Thyroid gland (tissue), 4 donors: ENCODE data around the gene SIL1. TPM values are rescaled to one million over a fixed set of nuclear protein-coding genes. Genes with fewer than 3 reads are reported as not detected.

Source experiments
- DNase-seq, 2 donors: peaks; one replicate each; pipeline ENCODE4 v3.0.0-alpha.2; 2019
- H3K27ac ChIP-seq, 3 donors: fragments of 200-600 bp; sonication (generic); 1 replicate in 2 of 3; 2 replicates in 1 of 3; pipeline ENCODE4 v1.5.1; 2016 to 2019; ENCODE audit warnings: mild to moderate bottlenecking in 1 of 3, moderate library complexity in 1 of 3
- H3K27me3 ChIP-seq: fragments of 200-600 bp; sonication (generic); one replicate; pipeline ENCODE4 v1.5.1; 2019
- H3K36me3 ChIP-seq, 2 donors: fragments of 200-600 bp; sonication (generic); one replicate each; pipeline ENCODE4 v1.5.1; 2016 to 2019
- H3K4me1 ChIP-seq, 2 donors: fragments of 200-600 bp; sonication (generic); one replicate each; pipeline ENCODE4 v1.5.1; 2017 to 2019
- H3K4me3 ChIP-seq, 3 donors: fragments of 200-600 bp; sonication (generic); replicated peaks in 1 of 3; 1 replicate in 2 of 3; 2 replicates in 1 of 3; pipeline ENCODE4 v1.5.1; 2016; ENCODE audit warnings: mild to moderate bottlenecking in 1 of 3
- H3K9me3 ChIP-seq: fragments of 200-600 bp; sonication (generic); one replicate; pipeline ENCODE4 v1.5.1; 2017
- CTCF ChIP-seq, 6 experiments: fragments of 200-600 bp in 3 of 6; fragments of 450-650 bp in 3 of 6; sonication (generic) in 3 of 6; IDR thresholded peaks; one replicate each; pipeline ENCODE4 v1.5.1; 2016 to 2019; ENCODE audit warnings: antibody characterized with exemption in 6 of 6, mild to moderate bottlenecking in 2 of 6, inconsistent platforms in 1 of 6, moderate library complexity in 1 of 6
- POLR2A ChIP-seq, 2 donors: fragments of 450-650 bp; IDR thresholded peaks; one replicate each; pipeline ENCODE4 v1.6.1; 2017; ENCODE audit warnings: antibody characterized with exemption in 2 of 2, mild to moderate bottlenecking in 2 of 2, moderate library complexity in 1 of 2
- WGBS, 2 donors: methylation state at CpG; one replicate each; pipeline ENCODE4 v1.1.5; 2017; 5-methylcytosine and 5-hydroxymethylcytosine counted together
- intact Hi-C: fragments of 100-400 bp; cut with DNase I; formaldehyde crosslinking; loops from one replicate; pipeline ENCODE4 v1.15.1; 2023
- total RNA-seq, 4 donors: library from RNA; depleted of rRNA; stranded (reverse); fragments of >200 nt; gene quantifications; one replicate each; pipeline ENCODE4 v1.2.3, GENCODE V29; 2016

Gene SIL1
- total RNA-seq, 4 donors from 2014 or later: 57.5 to 103 (median 81.7) TPM

GRCh38 chr5:138932171-138932810, 265.9 kb downstream of the SIL1 start:
- WGBS, 2 donors: 84 to 93% methylated on average over 17 to 18 of the region's 20 CpGs
- H3K27ac ChIP-seq: no peak overlapping the region
- intact Hi-C loops: no loop called here
- peaks cover 54% of the 10 kb centered on the region in 2 donors for H3K36me3 ChIP-seq
- no peak for TF ChIP-seq POLR2A (IDR thresholded peaks at IDR 0.05)
- no peak for TF ChIP-seq CTCF (IDR thresholded peaks at IDR 0.05)
- H3K4me3 ChIP-seq: no peak overlapping the region
- DNase-seq: no peak
- no peaks in the 10 kb centered on the region for H3K27me3 ChIP-seq
- H3K9me3 ChIP-seq: no peaks in the 10 kb centered on the region
- H3K4me1 ChIP-seq: peaks cover 13 to 18% of the 10 kb centered on the region in 2 donors

- peaks cover 13 to 18% of the 10 kb centered on the region in 2 donors for H3K4me1 ChIP-seq
- no peaks in the 10 kb centered on the region for H3K27me3 ChIP-seq
- TF ChIP-seq POLR2A (IDR thresholded peaks at IDR 0.05) (no peak), CTCF (IDR thresholded peaks at IDR 0.05) (no peak)
- intact Hi-C loops: no loop called here
- 81 to 84% methylated on average over 10 of the region's 10 CpGs for WGBS, 2 donors
- no peak overlapping the region for H3K27ac ChIP-seq
- peaks cover 67 to 70% of the 10 kb centered on the region in 2 donors for H3K36me3 ChIP-seq
- no peak overlapping the region for H3K4me3 ChIP-seq
- no peaks in the 10 kb centered on the region for H3K9me3 ChIP-seq
- DNase-seq: no peak
Measured at GRCh38 chr5:138930371-138931097, 267.6 kb downstream of the SIL1 start.

GRCh38 chr5:138929571-138929955, 268.6 kb downstream of the SIL1 start:
- no peak overlapping the region for H3K4me3 ChIP-seq
- 92 to 94% methylated on average over 4 of the region's 4 CpGs for WGBS, 2 donors
- intact Hi-C loops: no loop called here
- peak overlapping the region in 2 of 3 donors; percentile 61 to 69 for H3K27ac ChIP-seq
- no peaks in the 10 kb centered on the region for H3K9me3 ChIP-seq
- peaks cover 71 to 79% of the 10 kb centered on the region in 2 donors for H3K36me3 ChIP-seq
- no peak for TF ChIP-seq POLR2A (IDR thresholded peaks at IDR 0.05)
- TF ChIP-seq CTCF (IDR thresholded peaks at IDR 0.05): no peak
- DNase-seq: no peak
- H3K27me3 ChIP-seq: no peaks in the 10 kb centered on the region
- H3K4me1 ChIP-seq: peaks cover 13 to 18% of the 10 kb centered on the region in 2 donors

GRCh38 chr5:138927979-138928378, 270.2 kb downstream of the SIL1 start:
- 13 to 30% methylated on average over 7 of the region's 7 CpGs for WGBS, 2 donors
- Histone ChIP-seq H3K27me3 (no peaks in the 10 kb centered on the region), H3K36me3 (peaks cover 61 to 70% of the 10 kb centered on the region in 2 donors), H3K27ac (peak overlapping the region; percentile 28 to 69 (median 61)), H3K4me1 (peaks cover 13 to 24% of the 10 kb centered on the region in 2 donors), H3K9me3 (no peaks in the 10 kb centered on the region), H3K4me3 (no peak overlapping the region)
- TF ChIP-seq CTCF (IDR thresholded peaks at IDR 0.05) (peak in 2 of 6 experiments; percentile 16 to 17), POLR2A (IDR thresholded peaks at IDR 0.05) (no peak)
- DNase-seq: peak; percentile 95
- intact Hi-C loops: no loop called here

- intact Hi-C loops: no loop called here
- H3K4me3 ChIP-seq: no peak overlapping the region
- 65 to 71% methylated on average over 7 to 8 of the region's 8 CpGs for WGBS, 2 donors
- peak overlapping the region in 2 of 3 donors; percentile 45 to 69 for H3K27ac ChIP-seq
- TF ChIP-seq CTCF (IDR thresholded peaks at IDR 0.05) (no peak), POLR2A (IDR thresholded peaks at IDR 0.05) (no peak)
- H3K9me3 ChIP-seq: no peaks in the 10 kb centered on the region
- H3K27me3 ChIP-seq: no peaks in the 10 kb centered on the region
- peaks cover 13 to 29% of the 10 kb centered on the region in 2 donors for H3K4me1 ChIP-seq
- H3K36me3 ChIP-seq: peaks cover 57 to 66% of the 10 kb centered on the region in 2 donors
- no peak for DNase-seq
Measured at GRCh38 chr5:138927544-138927943, 270.6 kb downstream of the SIL1 start.
